ENCODE measurements around the gene CLINT1. TPM values are rescaled to one million over a fixed set of nuclear protein-coding genes. Genes with fewer than 3 reads are reported as not detected.

Gene CLINT1
- total RNA-seq, 3 donors from 2014 or later: 90.8 to 131 (median 127) TPM

GRCh38 chr5:157867751-157868387 is 8.9 kb upstream of the CLINT1 start:
- TF ChIP-seq CTCF (IDR thresholded peaks at IDR 0.05): no peak
- peaks cover 3% of the 10 kb centered on the region for H3K4me1 ChIP-seq (ENCODE audit: low read depth)
- H3K9me3 ChIP-seq: no peaks in the 10 kb centered on the region
- no peak for DNase-seq
- H3K4me3 ChIP-seq: no peak overlapping the region
- intact Hi-C loops (cut with DNase I, micrococcal nuclease): no loop called here
- no peaks in the 10 kb centered on the region for H3K36me3 ChIP-seq (ENCODE audit: low read depth)
- ATAC-seq: no peak

- no peak for ATAC-seq
- Histone ChIP-seq H3K4me3 (no peak overlapping the region), H3K36me3 (ENCODE audit: low read depth) (no peaks in the 10 kb centered on the region), H3K4me1 (ENCODE audit: low read depth) (peaks cover 5% of the 10 kb centered on the region), H3K9me3 (no peaks in the 10 kb centered on the region)
- intact Hi-C loops (cut with DNase I, micrococcal nuclease): no loop called here
- TF ChIP-seq CTCF (IDR thresholded peaks at IDR 0.05): no peak
- no peak for DNase-seq
These were observed 7.6 kb upstream of the CLINT1 start for GRCh38 chr5:157866536-157866935.

GRCh38 chr5:157865781-157866180 is 6.8 kb upstream of the CLINT1 start:
- peak; percentile 73 for ATAC-seq
- Histone ChIP-seq H3K36me3 (ENCODE audit: low read depth) (no peaks in the 10 kb centered on the region), H3K4me3 (no peak overlapping the region), H3K4me1 (ENCODE audit: low read depth) (peaks cover 7% of the 10 kb centered on the region), H3K9me3 (no peaks in the 10 kb centered on the region)
- TF ChIP-seq CTCF (IDR thresholded peaks at IDR 0.05): no peak
- no peak for DNase-seq
- intact Hi-C loops (cut with DNase I, micrococcal nuclease): no loop called here

- peaks cover 8% of the 10 kb centered on the region for H3K4me1 ChIP-seq (ENCODE audit: low read depth)
- H3K36me3 ChIP-seq (ENCODE audit: low read depth): no peaks in the 10 kb centered on the region
- H3K9me3 ChIP-seq: no peaks in the 10 kb centered on the region
- H3K4me3 ChIP-seq: no peak overlapping the region
- DNase-seq (no peak), ATAC-seq (no peak)
- TF ChIP-seq CTCF (IDR thresholded peaks at IDR 0.05): no peak
- intact Hi-C loops (cut with DNase I, micrococcal nuclease): no loop called here
These were observed 5.1 kb upstream of the CLINT1 start for GRCh38 chr5:157864067-157864466.

- no peaks in the 10 kb centered on the region for H3K9me3 ChIP-seq
- ATAC-seq: no peak
- DNase-seq: no peak
- intact Hi-C loops (cut with DNase I, micrococcal nuclease): no loop called here
- H3K36me3 ChIP-seq (ENCODE audit: low read depth): no peaks in the 10 kb centered on the region
- no peak for TF ChIP-seq CTCF (IDR thresholded peaks at IDR 0.05)
- H3K4me1 ChIP-seq (ENCODE audit: low read depth): peaks cover 8% of the 10 kb centered on the region
- H3K4me3 ChIP-seq: no peak overlapping the region
These were observed 3.4 kb upstream of the CLINT1 start for GRCh38 chr5:157862183-157862851.
